Prostate gland (tissue), 2 donors: Measurements from ENCODE around the gene ZNF367.

Experiments used
- CTCF ChIP-seq, 4 experiments: fragments of 200-600 bp in 2 of 4; fragments of 450-650 bp in 2 of 4; sonication (generic) in 2 of 4; IDR thresholded peaks; 1 replicate in 3 of 4; 2 replicates in 1 of 4; pipeline ENCODE4 v1.5.1; 2016 to 2019; ENCODE audit warnings: antibody characterized with exemption in 4 of 4, mild to moderate bottlenecking in 2 of 4, moderate library complexity in 2 of 4
- POLR2AphosphoS5 ChIP-seq: sonication (generic); formaldehyde crosslinking; IDR thresholded peaks from one replicate; pipeline ENCODE4 v1.6.1; 2017; ENCODE audit warnings: antibody characterized with exemption

- TF ChIP-seq POLR2AphosphoS5 (no peak), CTCF (IDR thresholded peaks at IDR 0.05) (no peak)
Measured at GRCh38 chr9:96350866-96351265, 67.3 kb downstream of the ZNF367 start.
